GM12874 (cell line): ENCODE data around the gene GAL.

ENCODE experiments used
- TF ChIP-seq, protein P1 (sequence below): IDR thresholded peaks from 2 replicates; pipeline ENCODE4 v1.5.1; 2011; ENCODE audit warnings: low read depth, mild to moderate bottlenecking, control low read depth, low read length, moderate library complexity; ENCODE audit not compliant: insufficient read depth

Gene GAL

DNA sequence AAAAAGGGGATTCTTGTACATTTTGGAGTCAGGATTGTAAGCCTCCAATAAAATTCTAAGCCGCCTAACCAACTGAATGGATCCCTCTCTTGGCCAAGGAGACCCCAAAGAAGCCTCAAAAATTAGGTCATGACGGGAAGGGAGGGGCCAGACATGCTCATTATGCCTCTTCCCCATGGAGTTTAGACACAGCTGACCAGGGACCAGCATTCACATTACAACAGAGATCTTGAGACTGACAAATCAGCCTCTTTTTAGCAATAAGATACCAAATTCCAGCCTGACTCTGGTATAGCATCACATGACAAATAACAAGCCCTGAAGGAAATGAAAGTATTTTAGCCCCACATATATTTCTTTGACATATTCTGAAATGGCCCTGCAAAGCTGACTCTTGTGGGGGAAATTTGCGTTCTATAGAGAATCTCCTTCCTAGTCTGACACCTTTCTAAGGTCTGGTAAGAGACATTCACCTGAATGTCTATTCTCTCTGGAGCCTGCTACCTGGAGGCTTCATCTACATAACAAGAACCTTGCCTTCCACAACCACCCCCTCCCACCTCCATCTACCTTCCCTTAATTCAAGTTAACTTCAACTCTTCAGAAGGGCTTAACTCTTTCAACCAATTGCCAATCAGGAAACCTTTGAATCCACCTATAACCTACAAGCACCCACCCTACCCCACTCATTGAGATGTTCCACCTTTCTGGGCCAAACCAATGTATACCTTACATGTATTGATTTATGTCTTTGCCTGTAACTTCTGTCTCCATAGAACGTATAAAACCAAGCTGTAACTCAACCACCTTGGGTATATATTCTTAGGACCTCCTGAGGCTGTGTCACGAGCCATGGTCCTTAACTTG lies 10.3 kb downstream of the GAL start:
- TF ChIP-seq, protein P1, sequence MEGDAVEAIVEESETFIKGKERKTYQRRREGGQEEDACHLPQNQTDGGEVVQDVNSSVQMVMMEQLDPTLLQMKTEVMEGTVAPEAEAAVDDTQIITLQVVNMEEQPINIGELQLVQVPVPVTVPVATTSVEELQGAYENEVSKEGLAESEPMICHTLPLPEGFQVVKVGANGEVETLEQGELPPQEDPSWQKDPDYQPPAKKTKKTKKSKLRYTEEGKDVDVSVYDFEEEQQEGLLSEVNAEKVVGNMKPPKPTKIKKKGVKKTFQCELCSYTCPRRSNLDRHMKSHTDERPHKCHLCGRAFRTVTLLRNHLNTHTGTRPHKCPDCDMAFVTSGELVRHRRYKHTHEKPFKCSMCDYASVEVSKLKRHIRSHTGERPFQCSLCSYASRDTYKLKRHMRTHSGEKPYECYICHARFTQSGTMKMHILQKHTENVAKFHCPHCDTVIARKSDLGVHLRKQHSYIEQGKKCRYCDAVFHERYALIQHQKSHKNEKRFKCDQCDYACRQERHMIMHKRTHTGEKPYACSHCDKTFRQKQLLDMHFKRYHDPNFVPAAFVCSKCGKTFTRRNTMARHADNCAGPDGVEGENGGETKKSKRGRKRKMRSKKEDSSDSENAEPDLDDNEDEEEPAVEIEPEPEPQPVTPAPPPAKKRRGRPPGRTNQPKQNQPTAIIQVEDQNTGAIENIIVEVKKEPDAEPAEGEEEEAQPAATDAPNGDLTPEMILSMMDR = no peak

DNA sequence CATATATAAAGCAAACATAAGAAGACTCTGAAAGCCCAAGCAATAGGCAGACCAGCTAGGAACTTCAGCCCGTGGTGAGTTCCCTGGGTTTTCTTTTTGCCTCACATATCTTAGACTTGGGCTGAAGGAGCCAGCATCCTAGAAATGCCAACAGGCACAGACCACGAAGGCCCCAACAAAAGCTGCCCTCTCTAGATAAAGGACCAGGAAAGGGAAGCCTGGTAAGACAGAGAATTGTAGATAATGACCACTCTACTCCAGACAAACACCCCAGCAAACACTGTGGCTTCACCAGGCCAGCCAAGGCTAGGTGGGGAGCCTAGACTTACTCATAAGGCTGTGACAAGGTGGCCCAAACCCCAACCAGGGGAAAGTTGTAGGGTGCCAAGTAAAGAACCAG lies 11.2 kb downstream of the GAL start:
- TF ChIP-seq, protein P1 = no peak

DNA sequence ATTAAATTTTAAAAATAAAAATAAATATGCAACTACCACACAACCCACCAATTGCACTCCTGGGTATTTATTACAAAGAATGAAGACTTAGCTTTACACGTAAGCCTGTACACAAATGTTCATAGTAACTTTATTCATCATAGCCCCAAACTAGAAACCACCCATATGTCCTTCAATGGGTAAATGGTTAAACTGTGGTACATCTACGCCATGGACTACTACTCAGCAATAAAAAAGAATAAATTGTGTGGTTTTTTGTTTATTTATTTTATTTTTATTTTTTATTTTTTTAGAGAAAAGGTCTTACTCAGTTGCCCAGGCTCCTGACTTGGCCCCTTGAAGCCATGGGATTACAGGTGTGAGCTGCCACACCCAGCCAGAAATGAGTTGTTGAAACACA lies 14.6 kb downstream of the GAL start:
- TF ChIP-seq, protein P1 = no peak

GRCh38 chr11:68704887-68705286 lies 20.5 kb downstream of the GAL start:
- TF ChIP-seq, protein P1 = no peak

DNA sequence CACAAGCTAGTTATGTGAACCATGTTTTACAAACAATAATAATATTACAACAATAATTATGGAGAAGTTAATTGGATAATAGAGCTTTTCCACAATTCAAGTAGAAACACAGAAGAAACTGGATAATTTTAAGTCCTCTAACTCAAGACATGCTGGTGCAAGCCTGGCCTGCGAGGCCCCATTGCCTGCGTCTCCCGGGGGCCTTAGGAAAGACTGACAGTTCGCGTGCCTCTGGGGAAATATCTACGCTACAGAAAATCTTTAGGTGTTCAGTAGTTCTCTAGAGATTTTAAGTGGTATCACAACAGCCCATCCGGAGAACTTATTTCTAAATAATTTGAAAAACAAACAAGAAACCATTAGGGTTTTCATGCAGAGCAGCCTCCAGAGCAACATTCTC lies 23.2 kb downstream of the GAL start:
- TF ChIP-seq, protein P1 = no peak

GRCh38 chr11:68709062-68709461 lies 24.7 kb downstream of the GAL start:
- TF ChIP-seq, protein P1 = no peak

- TF ChIP-seq, protein P1 = no peak
These were observed 26.1 kb downstream of the GAL start for GRCh38 chr11:68710409-68710808.

GRCh38 chr11:68711114-68711513 lies 26.8 kb downstream of the GAL start:
- TF ChIP-seq, protein P1 = no peak
